Measurements from ENCODE around the gene HMOX1.

DNA sequence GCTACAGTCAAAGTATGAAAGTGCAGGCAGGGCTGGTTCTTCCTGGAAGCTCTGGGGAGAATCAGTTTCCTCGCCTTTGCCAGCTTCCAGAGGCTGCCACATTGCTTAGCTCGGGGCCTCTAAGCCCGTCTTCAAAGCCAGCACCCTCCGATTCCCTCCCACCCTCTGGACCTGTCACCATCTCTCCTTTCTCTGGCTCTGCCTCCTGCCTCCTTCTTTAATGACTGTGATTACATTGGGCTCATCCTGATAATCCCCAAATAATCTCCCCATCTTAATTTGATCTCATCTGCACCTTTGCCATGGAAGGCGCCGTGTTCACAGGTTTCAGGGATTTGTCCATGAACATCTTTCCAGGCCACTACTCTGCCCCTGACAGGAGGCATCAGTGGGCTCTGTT lies 61.6 kb downstream of the HMOX1 start:
- TF ChIP-seq, protein P1, sequence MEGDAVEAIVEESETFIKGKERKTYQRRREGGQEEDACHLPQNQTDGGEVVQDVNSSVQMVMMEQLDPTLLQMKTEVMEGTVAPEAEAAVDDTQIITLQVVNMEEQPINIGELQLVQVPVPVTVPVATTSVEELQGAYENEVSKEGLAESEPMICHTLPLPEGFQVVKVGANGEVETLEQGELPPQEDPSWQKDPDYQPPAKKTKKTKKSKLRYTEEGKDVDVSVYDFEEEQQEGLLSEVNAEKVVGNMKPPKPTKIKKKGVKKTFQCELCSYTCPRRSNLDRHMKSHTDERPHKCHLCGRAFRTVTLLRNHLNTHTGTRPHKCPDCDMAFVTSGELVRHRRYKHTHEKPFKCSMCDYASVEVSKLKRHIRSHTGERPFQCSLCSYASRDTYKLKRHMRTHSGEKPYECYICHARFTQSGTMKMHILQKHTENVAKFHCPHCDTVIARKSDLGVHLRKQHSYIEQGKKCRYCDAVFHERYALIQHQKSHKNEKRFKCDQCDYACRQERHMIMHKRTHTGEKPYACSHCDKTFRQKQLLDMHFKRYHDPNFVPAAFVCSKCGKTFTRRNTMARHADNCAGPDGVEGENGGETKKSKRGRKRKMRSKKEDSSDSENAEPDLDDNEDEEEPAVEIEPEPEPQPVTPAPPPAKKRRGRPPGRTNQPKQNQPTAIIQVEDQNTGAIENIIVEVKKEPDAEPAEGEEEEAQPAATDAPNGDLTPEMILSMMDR (IDR thresholded peaks at IDR 0.05), result no peak
- no peak for TF ChIP-seq POLR2A (IDR thresholded peaks at IDR 0.05)

Measured in vagina (tissue), 2 donors.